ENCODE measurements around the gene IFI44L. TPM values are rescaled to one million over a fixed set of nuclear protein-coding genes. Genes with fewer than 3 reads are reported as not detected.
A peak's percentile ranks its signal among the peaks of the same experiment; 100 is the strongest.

The IFI44L gene
- total RNA-seq, 2 donors from 2014 or later, result 1.2 to 7.4 TPM

- no peak overlapping the region for H3K27ac ChIP-seq
Observed at GRCh38 chr1:78606274-78606673, 14.0 kb upstream of the IFI44L start.

DNA sequence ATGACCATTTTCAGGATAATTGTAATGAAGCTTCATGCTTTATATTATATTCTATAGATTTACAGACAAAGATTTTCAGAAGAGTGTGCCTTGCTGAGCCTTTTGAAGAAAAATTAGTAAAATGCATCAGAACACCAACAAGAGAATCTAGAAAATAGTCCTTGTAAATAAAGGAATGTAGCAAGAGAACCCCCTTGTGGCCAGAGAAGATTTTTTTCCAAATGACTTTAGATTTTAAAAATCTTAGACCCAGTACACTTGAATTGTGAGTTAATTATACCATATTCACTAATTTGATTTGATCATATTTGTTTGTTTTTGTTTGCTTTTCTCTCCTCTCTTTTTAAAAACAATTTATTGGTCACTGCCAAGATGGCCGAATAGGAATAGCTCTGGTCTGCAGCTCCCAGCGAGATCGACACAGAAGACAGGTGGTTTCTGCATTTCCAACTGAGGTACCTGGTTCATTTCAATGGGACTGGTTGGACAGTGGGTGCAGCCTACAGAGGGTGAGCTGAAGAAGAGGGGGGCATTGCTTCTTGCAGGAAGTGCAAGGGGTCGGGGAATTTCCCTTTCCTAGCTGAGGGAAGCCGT, 12.8 kb upstream of the IFI44L start:
- TF ChIP-seq POLR2AphosphoS5 (IDR thresholded peaks at IDR 0.05) (no peak), POLR2A (IDR thresholded peaks at IDR 0.05) (no peak), CTCF (IDR thresholded peaks at IDR 0.05) (peak in 3 of 4 experiments; percentile 60 to 74 (median 68))
- Histone ChIP-seq H3K36me3 (no peaks in the 10 kb centered on the region), H3K27ac (no peak overlapping the region), H3K4me3 (no peak overlapping the region), H3K4me1 (replicated peaks) (no peaks in the 10 kb centered on the region), H3K27me3 (replicated peaks; ENCODE audit: insufficient read depth) (no peaks in the 10 kb centered on the region), H3K9me3 (no peaks in the 10 kb centered on the region)
- DNase-seq (ENCODE audit: low spot score), result no peak
- 85% methylated on average over 5 of the region's 5 CpGs for WGBS
- intact Hi-C loops (cut with DNase I), result loop anchor here (5.0 kb wide), 1 partner anchor 465 kb away; no protein-coding TSS in a partner anchor

More at GRCh38 chr1:78606274-78606673, 14.0 kb upstream of the IFI44L start:
- no peak overlapping the region for H3K4me3 ChIP-seq
- no peaks in the 10 kb centered on the region for H3K4me1 ChIP-seq (replicated peaks)
- no peaks in the 10 kb centered on the region for H3K27me3 ChIP-seq (replicated peaks; ENCODE audit: insufficient read depth)
- H3K9me3 ChIP-seq, result no peaks in the 10 kb centered on the region
- no peak for TF ChIP-seq CTCF (IDR thresholded peaks at IDR 0.05)
- no peak for TF ChIP-seq POLR2AphosphoS5 (IDR thresholded peaks at IDR 0.05)
- no peak for DNase-seq (ENCODE audit: low spot score)
- intact Hi-C loops (cut with DNase I), result loop anchor here (5.0 kb wide), 1 partner anchor 464 kb away; no protein-coding TSS in a partner anchor
- H3K36me3 ChIP-seq, result no peaks in the 10 kb centered on the region
- WGBS, result 78% methylated on average over 2 of the region's 2 CpGs

DNA sequence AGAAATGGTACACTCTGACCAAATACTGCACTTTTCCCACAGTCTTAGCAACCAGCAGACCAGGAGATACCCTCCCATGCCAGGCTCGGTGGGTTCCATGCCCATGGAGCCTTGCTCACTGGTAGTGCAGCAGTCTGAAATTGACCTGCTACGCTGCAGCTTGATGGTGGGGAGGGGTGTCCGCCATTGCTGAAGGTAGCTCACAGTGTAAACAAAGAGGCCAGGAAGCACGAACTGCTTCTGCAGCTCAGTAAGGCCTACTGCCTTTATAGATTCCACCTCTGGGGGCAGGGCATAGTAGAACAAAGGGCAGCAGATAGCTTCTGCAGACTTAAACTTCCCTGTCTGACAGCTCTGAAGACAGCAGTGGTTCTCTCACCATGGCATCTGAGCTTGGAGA, 12.3 kb upstream of the IFI44L start:
- intact Hi-C loops (cut with DNase I), result loop anchor here (5.0 kb wide), 1 partner anchor 466 kb away; no protein-coding TSS in a partner anchor
- no peaks in the 10 kb centered on the region for H3K9me3 ChIP-seq
- no peaks in the 10 kb centered on the region for H3K4me1 ChIP-seq (replicated peaks)
- no peak overlapping the region for H3K4me3 ChIP-seq
- no peak overlapping the region for H3K27ac ChIP-seq
- no peak for TF ChIP-seq CTCF (IDR thresholded peaks at IDR 0.05)
- TF ChIP-seq POLR2A (IDR thresholded peaks at IDR 0.05), result no peak
- TF ChIP-seq POLR2AphosphoS5 (IDR thresholded peaks at IDR 0.05), result no peak
- no peaks in the 10 kb centered on the region for H3K27me3 ChIP-seq (replicated peaks; ENCODE audit: insufficient read depth)
- no peak for DNase-seq (ENCODE audit: low spot score)
- no peaks in the 10 kb centered on the region for H3K36me3 ChIP-seq
- WGBS, result 60% methylated on average over 4 of the region's 4 CpGs

GRCh38 chr1:78617615-78618026, 2.6 kb upstream of the IFI44L start:
- WGBS, result 33% methylated on average over 7 of the region's 7 CpGs
- Histone ChIP-seq H3K27ac (no peak overlapping the region), H3K27me3 (replicated peaks; ENCODE audit: insufficient read depth) (no peaks in the 10 kb centered on the region), H3K4me1 (replicated peaks) (no peaks in the 10 kb centered on the region), H3K36me3 (no peaks in the 10 kb centered on the region), H3K9me3 (no peaks in the 10 kb centered on the region), H3K4me3 (no peak overlapping the region)
- TF ChIP-seq POLR2AphosphoS5 (IDR thresholded peaks at IDR 0.05) (peak; percentile 72), CTCF (IDR thresholded peaks at IDR 0.05) (peak; percentile 67 to 92 (median 86)), POLR2A (IDR thresholded peaks at IDR 0.05) (no peak)
- DNase-seq (ENCODE audit: low spot score), result peak; percentile 71
- intact Hi-C loops (cut with DNase I), result loop anchor here (2.0 kb wide), 1 partner anchor 59 kb away; no protein-coding TSS in a partner anchor

DNA sequence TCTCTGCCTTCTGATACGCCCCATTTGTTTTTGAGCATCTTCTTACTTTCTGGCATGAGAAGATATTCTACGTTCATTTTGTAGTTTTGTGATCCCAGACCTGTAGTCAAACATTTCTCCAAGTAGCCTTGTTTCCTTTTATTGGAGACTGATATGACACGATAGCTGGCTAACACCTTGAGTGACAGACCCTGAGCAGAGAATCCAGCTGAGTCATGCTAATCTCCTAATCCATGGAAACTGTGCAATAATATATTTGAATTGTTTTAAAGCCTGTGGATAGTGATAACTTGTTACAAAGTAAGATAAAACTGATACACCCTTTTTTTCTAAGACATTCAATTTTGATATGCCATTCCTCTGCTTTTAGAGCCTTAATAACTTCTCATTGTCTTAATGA, 1.2 kb upstream of the IFI44L start:
- Histone ChIP-seq H3K9me3 (no peaks in the 10 kb centered on the region), H3K27me3 (replicated peaks; ENCODE audit: insufficient read depth) (no peaks in the 10 kb centered on the region), H3K4me1 (replicated peaks) (no peaks in the 10 kb centered on the region), H3K4me3 (no peak overlapping the region), H3K27ac (peak overlapping the region; percentile 55 to 62), H3K36me3 (no peaks in the 10 kb centered on the region)
- intact Hi-C loops (cut with DNase I), result no loop called here
- TF ChIP-seq CTCF (IDR thresholded peaks at IDR 0.05) (no peak), POLR2A (IDR thresholded peaks at IDR 0.05) (no peak), POLR2AphosphoS5 (IDR thresholded peaks at IDR 0.05) (no peak)
- DNase-seq (ENCODE audit: low spot score), result no peak
- 70% methylated on average over 3 of the region's 3 CpGs for WGBS
